IPS-NIHi7 (cell line): Measurements from ENCODE around the gene ILKAP.

Experiments used
- DNase-seq: peaks from one replicate; pipeline ENCODE4 v3.0.0; 2012; ENCODE audit warnings: mixed read lengths; ENCODE audit errors: extremely low spot score

The ILKAP gene

DNA sequence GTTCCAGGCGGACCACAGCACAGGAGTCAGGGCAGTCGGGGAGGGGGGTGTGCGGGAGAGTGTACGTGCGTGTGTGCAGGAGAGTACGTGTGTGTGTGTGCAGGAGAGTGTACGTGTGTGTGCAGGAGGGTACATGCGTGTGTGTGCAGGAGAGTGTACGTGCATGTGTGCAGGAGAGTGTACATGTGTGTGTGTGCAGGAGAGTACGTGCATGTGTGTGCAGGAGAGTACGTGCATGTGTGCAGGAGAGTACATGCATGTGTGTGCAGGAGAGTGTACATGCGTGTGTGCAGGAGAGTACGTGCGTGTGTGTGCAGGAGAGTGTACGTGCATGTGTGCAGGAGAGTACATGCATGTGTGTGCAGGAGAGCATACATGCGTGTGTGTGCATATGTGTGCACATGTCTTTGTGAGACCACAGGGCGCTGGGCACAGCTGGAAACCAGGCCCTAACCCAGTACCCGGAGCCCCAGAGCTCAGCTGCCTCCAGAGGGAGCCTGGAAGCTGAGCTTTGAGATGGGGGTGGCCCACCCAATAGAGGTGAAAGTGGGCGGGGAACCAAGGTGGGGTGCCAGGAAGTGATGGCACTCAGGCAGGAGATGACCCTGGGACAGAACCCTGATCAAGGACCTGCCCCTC, 78.9 kb downstream of the ILKAP start:
- no peak for DNase-seq

- DNase-seq: no peak
These were observed 79.5 kb downstream of the ILKAP start for GRCh38 chr2:238123991-238124470.

- no peak for DNase-seq
These were observed 80.1 kb downstream of the ILKAP start for GRCh38 chr2:238123218-238123971.

GRCh38 chr2:238122287-238123217, 80.9 kb downstream of the ILKAP start:
- no peak for DNase-seq

DNA sequence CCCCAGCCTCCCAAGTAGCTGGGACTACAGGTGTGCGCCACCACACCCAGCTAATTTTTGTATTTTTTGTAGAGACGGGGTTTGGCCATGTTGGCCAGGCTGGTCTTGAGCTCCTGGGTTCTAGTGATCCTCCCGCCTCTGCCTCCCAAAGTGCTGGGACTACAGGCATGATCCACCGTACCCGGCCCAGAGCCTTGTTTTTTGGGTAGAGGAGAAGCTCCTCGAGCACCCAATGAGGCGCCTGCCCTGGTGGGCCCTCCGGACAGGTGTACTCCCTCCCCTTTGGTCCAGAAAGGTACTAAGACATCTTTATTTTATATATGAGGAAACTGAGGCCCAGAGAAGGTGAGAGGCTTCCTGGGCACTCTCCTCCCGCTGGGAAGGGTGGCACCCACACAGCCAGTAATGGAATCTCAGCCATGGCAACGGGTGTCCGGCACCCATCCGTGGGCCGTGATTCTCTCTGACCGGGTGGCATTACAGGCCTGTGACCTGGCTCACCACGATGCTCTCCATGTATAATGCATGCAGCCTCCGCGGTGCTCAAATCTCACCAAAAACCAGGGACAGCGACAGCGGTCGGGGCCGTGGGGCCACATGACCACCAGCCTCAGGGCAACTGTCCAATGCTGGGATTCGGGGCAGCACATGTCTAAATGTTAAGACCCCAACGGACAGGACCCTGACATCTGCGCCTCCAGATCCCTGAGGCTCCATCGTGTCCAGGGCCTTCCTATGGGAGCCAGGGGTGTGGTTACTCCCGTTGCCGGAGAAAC, 81.8 kb downstream of the ILKAP start:
- no peak for DNase-seq

- DNase-seq: peak; percentile 70
These were observed 82.8 kb downstream of the ILKAP start for GRCh38 chr2:238120463-238121298.
